ENCODE measurements around the gene HNRNPAB.

GRCh38 chr5:178218237-178218776 is 14.0 kb downstream of the HNRNPAB start:
- TF ChIP-seq CTCF (IDR thresholded peaks at IDR 0.05; ENCODE audit: low read depth, low read length) (no peak), EZH2phosphoT487 (IDR thresholded peaks at IDR 0.05; ENCODE audit: low read depth) (no peak)

Data from OCI-LY3 (cell line).